Osteocyte (in vitro differentiated cells): ENCODE results near the gene TMEM201. TPM values are rescaled to one million over a fixed set of nuclear protein-coding genes. Genes with fewer than 3 reads are reported as not detected.

Experiments used
- DNase-seq: peaks from one replicate; pipeline ENCODE4 v3.0.0; 2021; ENCODE audit warnings: mixed read lengths; ENCODE audit not compliant: unreplicated experiment; ENCODE audit errors: extremely low spot score
- H3K27ac Mint-ChIP-seq: one replicate; pipeline ENCODE4 v1.8.0; 2021; ENCODE audit warnings: mild to moderate bottlenecking, mixed read lengths; ENCODE audit not compliant: unreplicated experiment
- H3K27me3 Mint-ChIP-seq: one replicate; pipeline ENCODE4 v1.8.0; 2021; ENCODE audit warnings: mixed read lengths; ENCODE audit not compliant: unreplicated experiment
- H3K36me3 Mint-ChIP-seq: one replicate; pipeline ENCODE4 v1.8.0; 2021; ENCODE audit warnings: mixed read lengths; ENCODE audit not compliant: unreplicated experiment
- H3K4me1 Mint-ChIP-seq: one replicate; pipeline ENCODE4 v1.8.0; 2021; ENCODE audit warnings: mixed read lengths; ENCODE audit not compliant: unreplicated experiment
- H3K4me3 Mint-ChIP-seq: one replicate; pipeline ENCODE4 v1.8.0; 2021; ENCODE audit warnings: mild to moderate bottlenecking, moderate library complexity, mixed read lengths; ENCODE audit not compliant: unreplicated experiment
- H3K9me3 Mint-ChIP-seq: one replicate; pipeline ENCODE4 v1.8.0; 2021; ENCODE audit warnings: mixed read lengths; ENCODE audit not compliant: unreplicated experiment
- total RNA-seq: library from RNA; stranded (reverse); gene quantifications from 2 replicates; pipeline ENCODE4 v1.2.1, GENCODE V29; 2021
- TF ChIP-seq, protein P1 (sequence below): fragments of 200-600 bp; sonication (generic); IDR thresholded peaks from 2 replicates; pipeline ENCODE4 v1.5.0; 2021; ENCODE audit warnings: antibody characterized with exemption, mild to moderate bottlenecking, moderate library complexity

TMEM201 gene
- total RNA-seq, 1 donor from 2014 or later, result 17.9 TPM

DNA sequence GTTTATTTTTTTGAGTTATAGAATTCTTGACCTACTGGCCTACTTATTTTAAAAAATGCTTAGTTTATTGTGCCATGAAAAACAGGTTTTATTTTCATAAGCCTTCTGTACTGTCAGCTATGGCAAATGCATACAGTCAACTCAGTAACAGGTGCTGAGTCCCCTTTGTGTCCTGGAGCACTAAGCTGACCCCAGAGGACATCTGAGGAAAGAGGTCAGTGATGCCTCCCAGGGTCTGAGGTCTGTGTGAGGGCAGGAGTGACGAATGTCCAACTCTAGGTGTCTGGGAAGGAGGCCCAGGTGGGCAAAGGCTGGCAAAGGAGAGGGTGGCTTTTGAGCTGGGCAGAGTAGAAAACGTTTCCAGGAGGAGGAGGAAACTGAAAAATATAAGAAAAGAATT lies 7.8 kb upstream of the TMEM201 start:
- Mint-ChIP-seq H3K4me1 (no peaks in the 10 kb centered on the region), H3K9me3 (no peaks in the 10 kb centered on the region), H3K27me3 (no peaks in the 10 kb centered on the region), H3K4me3 (no peak overlapping the region), H3K36me3 (peaks cover 31% of the 10 kb centered on the region), H3K27ac (no peak overlapping the region)
- DNase-seq, result no peak
- TF ChIP-seq, protein P1, sequence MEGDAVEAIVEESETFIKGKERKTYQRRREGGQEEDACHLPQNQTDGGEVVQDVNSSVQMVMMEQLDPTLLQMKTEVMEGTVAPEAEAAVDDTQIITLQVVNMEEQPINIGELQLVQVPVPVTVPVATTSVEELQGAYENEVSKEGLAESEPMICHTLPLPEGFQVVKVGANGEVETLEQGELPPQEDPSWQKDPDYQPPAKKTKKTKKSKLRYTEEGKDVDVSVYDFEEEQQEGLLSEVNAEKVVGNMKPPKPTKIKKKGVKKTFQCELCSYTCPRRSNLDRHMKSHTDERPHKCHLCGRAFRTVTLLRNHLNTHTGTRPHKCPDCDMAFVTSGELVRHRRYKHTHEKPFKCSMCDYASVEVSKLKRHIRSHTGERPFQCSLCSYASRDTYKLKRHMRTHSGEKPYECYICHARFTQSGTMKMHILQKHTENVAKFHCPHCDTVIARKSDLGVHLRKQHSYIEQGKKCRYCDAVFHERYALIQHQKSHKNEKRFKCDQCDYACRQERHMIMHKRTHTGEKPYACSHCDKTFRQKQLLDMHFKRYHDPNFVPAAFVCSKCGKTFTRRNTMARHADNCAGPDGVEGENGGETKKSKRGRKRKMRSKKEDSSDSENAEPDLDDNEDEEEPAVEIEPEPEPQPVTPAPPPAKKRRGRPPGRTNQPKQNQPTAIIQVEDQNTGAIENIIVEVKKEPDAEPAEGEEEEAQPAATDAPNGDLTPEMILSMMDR, result no peak

DNA sequence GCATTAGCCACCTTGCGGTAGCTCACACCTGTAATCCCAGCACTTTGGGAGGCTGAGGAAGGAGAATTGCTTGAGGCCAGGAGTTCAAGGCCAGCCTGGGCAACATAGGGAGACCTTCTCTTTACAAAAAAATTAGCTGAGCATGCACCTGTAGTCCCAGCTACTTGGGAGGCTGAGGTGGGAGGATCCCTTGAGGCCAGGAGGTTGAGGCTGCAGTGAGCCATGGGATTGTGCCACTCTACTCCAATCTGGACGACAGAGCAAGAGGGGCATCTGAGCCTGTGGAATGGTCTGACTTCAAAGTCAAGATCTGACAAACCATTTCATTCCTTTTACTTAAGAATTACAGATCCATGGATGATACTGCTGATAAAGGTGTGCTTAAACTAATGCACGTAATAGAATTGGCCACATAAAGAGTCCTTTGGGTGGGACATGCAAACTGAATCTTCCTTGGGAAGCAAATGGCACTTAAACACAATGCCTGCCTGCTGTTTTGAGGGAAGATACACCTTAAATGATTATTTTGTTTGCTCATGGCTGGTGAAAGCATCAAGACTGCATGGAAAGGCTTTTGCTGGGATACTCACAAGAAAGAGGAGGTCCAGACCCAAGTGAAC lies 2.5 kb upstream of the TMEM201 start:
- no peaks in the 10 kb centered on the region for H3K27me3 Mint-ChIP-seq
- no peak for DNase-seq
- H3K27ac Mint-ChIP-seq, result no peak overlapping the region
- H3K9me3 Mint-ChIP-seq, result no peaks in the 10 kb centered on the region
- peaks cover 10% of the 10 kb centered on the region for H3K36me3 Mint-ChIP-seq
- no peak overlapping the region for H3K4me3 Mint-ChIP-seq
- peaks cover 13% of the 10 kb centered on the region for H3K4me1 Mint-ChIP-seq
- TF ChIP-seq, protein P1, result no peak

DNA sequence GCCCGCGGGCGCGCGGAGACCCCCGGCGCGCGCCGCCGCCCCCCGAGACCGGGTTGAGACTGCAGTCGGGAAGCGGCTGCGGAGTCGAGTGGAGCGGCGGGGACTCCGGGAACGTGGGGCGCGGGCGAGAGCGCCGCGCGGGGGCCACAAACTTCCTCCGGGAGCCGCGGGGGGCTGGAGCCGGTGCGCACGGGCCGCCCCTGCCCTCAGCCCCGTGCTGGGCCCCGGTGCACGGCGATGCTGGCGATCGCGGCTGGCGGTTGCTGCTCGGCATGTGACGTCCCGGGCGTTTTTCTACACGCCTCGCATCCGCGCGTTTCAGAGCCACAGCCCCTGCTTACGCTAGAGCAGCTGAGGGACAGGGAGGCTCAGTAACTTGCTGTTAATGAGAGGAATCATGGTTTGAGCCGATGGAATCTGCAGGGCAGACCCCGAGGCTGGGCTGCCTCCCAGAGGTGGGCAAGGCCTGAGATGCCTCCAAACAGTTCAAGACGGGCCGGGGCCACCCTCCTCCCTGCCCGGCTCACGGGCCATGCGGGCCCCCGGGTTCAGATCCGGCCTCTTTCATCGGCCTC lies 520 bp downstream of the TMEM201 start:
- Mint-ChIP-seq H3K36me3 (no peaks in the 10 kb centered on the region), H3K4me1 (peaks cover 21% of the 10 kb centered on the region), H3K27me3 (no peaks in the 10 kb centered on the region), H3K4me3 (peak overlapping the region; percentile 74), H3K9me3 (no peaks in the 10 kb centered on the region), H3K27ac (peak overlapping the region; percentile 77)
- no peak for DNase-seq
- TF ChIP-seq, protein P1, result no peak

DNA sequence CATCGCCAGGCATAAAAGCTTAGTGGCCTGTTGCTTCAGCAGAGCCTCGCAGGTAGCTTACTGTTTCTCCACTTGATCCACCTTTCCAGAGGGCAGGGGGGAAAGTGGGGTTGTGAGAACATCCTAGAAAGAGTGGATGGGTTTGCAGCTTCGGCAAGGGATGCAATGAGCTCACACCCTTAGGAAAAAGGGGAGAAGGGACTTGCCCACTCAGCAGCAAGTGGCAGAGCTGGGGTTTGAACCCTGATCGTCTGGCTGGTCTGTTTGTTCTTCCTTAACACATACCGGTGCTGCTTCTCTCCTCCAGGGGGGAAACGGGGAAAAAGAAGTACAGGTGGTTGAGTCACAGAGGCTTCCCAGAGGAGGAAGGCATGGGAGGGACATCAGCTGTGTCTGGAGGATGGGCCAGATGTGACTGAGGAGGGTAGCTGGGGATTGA lies 1.0 kb downstream of the TMEM201 start:
- TF ChIP-seq, protein P1, result no peak
- Mint-ChIP-seq H3K4me3 (peak overlapping the region; percentile 74), H3K36me3 (no peaks in the 10 kb centered on the region), H3K27me3 (no peaks in the 10 kb centered on the region), H3K4me1 (peaks cover 21% of the 10 kb centered on the region), H3K9me3 (no peaks in the 10 kb centered on the region), H3K27ac (peak overlapping the region; percentile 77)
- DNase-seq, result no peak

DNA sequence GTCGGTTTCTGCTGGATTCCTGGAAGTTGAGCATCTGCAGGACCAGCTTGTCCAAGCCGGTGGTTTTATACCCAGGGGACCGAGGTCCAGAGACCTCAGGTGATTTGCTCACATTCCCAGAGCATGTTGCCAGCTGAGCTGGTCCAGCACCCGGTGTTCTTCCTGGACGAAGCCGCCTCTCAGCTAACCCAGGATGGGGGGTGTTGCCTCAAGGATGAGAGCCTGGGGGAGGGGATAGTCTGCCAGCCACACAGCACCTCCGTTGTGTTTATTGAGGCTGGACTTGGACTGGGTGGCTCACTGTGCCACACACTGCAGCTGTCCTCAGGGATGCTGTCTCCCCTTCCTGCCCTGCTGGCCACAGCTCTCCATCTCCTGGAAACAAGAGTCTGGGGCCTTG lies 1.5 kb downstream of the TMEM201 start:
- H3K4me1 Mint-ChIP-seq, result peaks cover 21% of the 10 kb centered on the region
- peak overlapping the region; percentile 74 for H3K4me3 Mint-ChIP-seq
- DNase-seq, result no peak
- TF ChIP-seq, protein P1, result no peak
- no peaks in the 10 kb centered on the region for H3K36me3 Mint-ChIP-seq
- no peaks in the 10 kb centered on the region for H3K27me3 Mint-ChIP-seq
- no peaks in the 10 kb centered on the region for H3K9me3 Mint-ChIP-seq
- no peak overlapping the region for H3K27ac Mint-ChIP-seq
